ENCODE data around the gene CHTF8.

The CHTF8 gene

GRCh38 chr16:69112285-69113129 is 19.9 kb downstream of the CHTF8 start:
- DNase-seq (ENCODE audit: low read depth in 2 of 2), result peak in 1 of 2 donors; percentile 21

GRCh38 chr16:69111876-69112230 is 20.5 kb downstream of the CHTF8 start:
- no peak for DNase-seq (ENCODE audit: low read depth in 2 of 2)

- DNase-seq (ENCODE audit: low read depth in 2 of 2), result no peak
These were observed 21.0 kb downstream of the CHTF8 start for GRCh38 chr16:69111216-69111875.

- DNase-seq (ENCODE audit: low read depth in 2 of 2), result no peak
These were observed 22.0 kb downstream of the CHTF8 start for GRCh38 chr16:69110406-69110805.

GRCh38 chr16:69109486-69110270 is 22.7 kb downstream of the CHTF8 start:
- no peak for DNase-seq (ENCODE audit: low read depth in 2 of 2)

GRCh38 chr16:69108905-69109252 is 23.5 kb downstream of the CHTF8 start:
- DNase-seq (ENCODE audit: low read depth in 2 of 2), result no peak

GRCh38 chr16:69108064-69108904 is 24.1 kb downstream of the CHTF8 start:
- no peak for DNase-seq (ENCODE audit: low read depth in 2 of 2)

- DNase-seq (ENCODE audit: low read depth in 2 of 2), result no peak
These were observed 24.9 kb downstream of the CHTF8 start for GRCh38 chr16:69107316-69107962.

GRCh38 chr16:69106491-69107315 is 25.7 kb downstream of the CHTF8 start:
- DNase-seq (ENCODE audit: low read depth in 2 of 2), result no peak

- no peak for DNase-seq (ENCODE audit: low read depth in 2 of 2)
These were observed 26.7 kb downstream of the CHTF8 start, which contains the start of gene HAS3 for GRCh38 chr16:69105501-69106361. HAS3 (plus strand) TSS chr16:69105653; CDS start chr16:69109396, 3,743 bp downstream.

GRCh38 chr16:69100071-69100691 is 32.2 kb downstream of the CHTF8 start:
- DNase-seq (ENCODE audit: low read depth in 2 of 2), result no peak

- no peak for DNase-seq (ENCODE audit: low read depth in 2 of 2)
These were observed 37.2 kb downstream of the CHTF8 start for GRCh38 chr16:69095193-69095592.

- no peak for DNase-seq (ENCODE audit: low read depth in 2 of 2)
These were observed 37.9 kb downstream of the CHTF8 start for GRCh38 chr16:69094501-69094900.

GRCh38 chr16:69093974-69094373 is 38.4 kb downstream of the CHTF8 start:
- no peak for DNase-seq (ENCODE audit: low read depth in 2 of 2)

- DNase-seq (ENCODE audit: low read depth in 2 of 2), result no peak
These were observed 43.1 kb downstream of the CHTF8 start for GRCh38 chr16:69089091-69089910.

GRCh38 chr16:69088684-69089083 is 43.7 kb downstream of the CHTF8 start:
- no peak for DNase-seq (ENCODE audit: low read depth in 2 of 2)

GRCh38 chr16:69087161-69087581 is 45.2 kb downstream of the CHTF8 start:
- DNase-seq (ENCODE audit: low read depth in 2 of 2), result no peak
